Measurements from ENCODE around the gene PLEKHH3.
"Not testable (repeated sequence)": the region's sequence is repeated elsewhere in the genome, so short reads cannot be mapped to it uniquely, and the experiment has no call there.

Gene PLEKHH3

GRCh38 chr17:42670789-42671657 lies 5.8 kb downstream of the PLEKHH3 start:
- DNase-seq (ENCODE audit: low read depth) = no peak

- DNase-seq (ENCODE audit: low read depth) = no peak
Observed at GRCh38 chr17:42669977-42670788, 6.6 kb downstream of the PLEKHH3 start.

GRCh38 chr17:42669705-42669976 lies 7.2 kb downstream of the PLEKHH3 start:
- no peak for DNase-seq (ENCODE audit: low read depth)

GRCh38 chr17:42667088-42667951 lies 9.5 kb downstream of the PLEKHH3 start:
- DNase-seq (ENCODE audit: low read depth) = no peak

GRCh38 chr17:42666126-42666525 lies 10.7 kb downstream of the PLEKHH3 start:
- not testable (repeated sequence) for DNase-seq (ENCODE audit: low read depth)

GRCh38 chr17:42665581-42666001 lies 11.2 kb downstream of the PLEKHH3 start:
- no peak for DNase-seq (ENCODE audit: low read depth)

- DNase-seq (ENCODE audit: low read depth) = no peak
Observed at GRCh38 chr17:42660692-42661345, 16.0 kb downstream of the PLEKHH3 start.

GRCh38 chr17:42659932-42660274 lies 16.9 kb downstream of the PLEKHH3 start:
- not testable (repeated sequence) for DNase-seq (ENCODE audit: low read depth)

GRCh38 chr17:42659079-42659931 lies 17.5 kb downstream of the PLEKHH3 start, which contains the start of gene TUBG2:
Gene TUBG2, plus strand, starts transcription at chr17:42659284. Its CDS starts 220 bp downstream, at chr17:42659504.
- DNase-seq (ENCODE audit: low read depth) = peak; percentile 82

GRCh38 chr17:42657824-42658588 lies 18.8 kb downstream of the PLEKHH3 start:
- DNase-seq (ENCODE audit: low read depth) = no peak

GRCh38 chr17:42655528-42655927 lies 21.3 kb downstream of the PLEKHH3 start:
- DNase-seq (ENCODE audit: low read depth) = no peak

GRCh38 chr17:42653179-42654124 lies 23.3 kb downstream of the PLEKHH3 start:
- DNase-seq (ENCODE audit: low read depth) = no peak

GRCh38 chr17:42651392-42651791 lies 25.4 kb downstream of the PLEKHH3 start:
- DNase-seq (ENCODE audit: low read depth) = no peak

GRCh38 chr17:42647778-42648177 lies 29.0 kb downstream of the PLEKHH3 start:
- no peak for DNase-seq (ENCODE audit: low read depth)

GRCh38 chr17:42642336-42642735 lies 34.5 kb downstream of the PLEKHH3 start:
- DNase-seq (ENCODE audit: low read depth) = no peak

- no peak for DNase-seq (ENCODE audit: low read depth)
Observed at GRCh38 chr17:42640121-42640520, 36.7 kb downstream of the PLEKHH3 start.

GRCh38 chr17:42639525-42640113 lies 37.2 kb downstream of the PLEKHH3 start:
- DNase-seq (ENCODE audit: low read depth) = no peak

GRCh38 chr17:42632949-42633444 lies 43.8 kb downstream of the PLEKHH3 start:
- no peak for DNase-seq (ENCODE audit: low read depth)
